T-helper 2 cell treated with Interferon-gamma antibody and Interleukin-4, amounts not matched to agents 5 μg/mL and 100 μg/mL, for 36 hours (primary cell): ENCODE data around the gene TMEM59L.

Source experiments
- DNase-seq: peaks from one replicate; pipeline ENCODE4 v3.0.0; 2021; ENCODE audit warnings: low spot score
- H3K27ac Mint-ChIP-seq: one replicate; pipeline ENCODE4 v1.8.0; 2021; ENCODE audit warnings: mild to moderate bottlenecking, mixed read lengths
- H3K27me3 Mint-ChIP-seq: one replicate; pipeline ENCODE4 v1.8.0; 2021; ENCODE audit warnings: low read depth, mixed read lengths
- H3K36me3 Mint-ChIP-seq: one replicate; pipeline ENCODE4 v1.8.0; 2021; ENCODE audit warnings: low read depth, mixed read lengths
- H3K4me1 Mint-ChIP-seq: one replicate; pipeline ENCODE4 v1.8.0; 2021; ENCODE audit warnings: low read depth, mixed read lengths
- H3K4me3 Mint-ChIP-seq: one replicate; pipeline ENCODE4 v1.8.0; 2022; ENCODE audit warnings: mild to moderate bottlenecking, moderate library complexity, mixed read lengths
- H3K9me3 Mint-ChIP-seq: one replicate; pipeline ENCODE4 v1.8.0; 2021; ENCODE audit warnings: mixed read lengths

Gene TMEM59L

GRCh38 chr19:18660051-18660910 is 47.6 kb downstream of the TMEM59L start:
- Mint-ChIP-seq H3K36me3 (no peaks in the 10 kb centered on the region), H3K27ac (no peak overlapping the region), H3K4me3 (no peak overlapping the region), H3K9me3 (no peaks in the 10 kb centered on the region), H3K4me1 (no peaks in the 10 kb centered on the region), H3K27me3 (no peaks in the 10 kb centered on the region)
- DNase-seq, result no peak

- H3K4me1 Mint-ChIP-seq, result no peaks in the 10 kb centered on the region
- no peaks in the 10 kb centered on the region for H3K27me3 Mint-ChIP-seq
- DNase-seq, result no peak
- no peaks in the 10 kb centered on the region for H3K36me3 Mint-ChIP-seq
- no peaks in the 10 kb centered on the region for H3K9me3 Mint-ChIP-seq
- H3K27ac Mint-ChIP-seq, result no peak overlapping the region
- H3K4me3 Mint-ChIP-seq, result no peak overlapping the region
Observed at GRCh38 chr19:18660939-18661670, 48.4 kb downstream of the TMEM59L start.

DNA sequence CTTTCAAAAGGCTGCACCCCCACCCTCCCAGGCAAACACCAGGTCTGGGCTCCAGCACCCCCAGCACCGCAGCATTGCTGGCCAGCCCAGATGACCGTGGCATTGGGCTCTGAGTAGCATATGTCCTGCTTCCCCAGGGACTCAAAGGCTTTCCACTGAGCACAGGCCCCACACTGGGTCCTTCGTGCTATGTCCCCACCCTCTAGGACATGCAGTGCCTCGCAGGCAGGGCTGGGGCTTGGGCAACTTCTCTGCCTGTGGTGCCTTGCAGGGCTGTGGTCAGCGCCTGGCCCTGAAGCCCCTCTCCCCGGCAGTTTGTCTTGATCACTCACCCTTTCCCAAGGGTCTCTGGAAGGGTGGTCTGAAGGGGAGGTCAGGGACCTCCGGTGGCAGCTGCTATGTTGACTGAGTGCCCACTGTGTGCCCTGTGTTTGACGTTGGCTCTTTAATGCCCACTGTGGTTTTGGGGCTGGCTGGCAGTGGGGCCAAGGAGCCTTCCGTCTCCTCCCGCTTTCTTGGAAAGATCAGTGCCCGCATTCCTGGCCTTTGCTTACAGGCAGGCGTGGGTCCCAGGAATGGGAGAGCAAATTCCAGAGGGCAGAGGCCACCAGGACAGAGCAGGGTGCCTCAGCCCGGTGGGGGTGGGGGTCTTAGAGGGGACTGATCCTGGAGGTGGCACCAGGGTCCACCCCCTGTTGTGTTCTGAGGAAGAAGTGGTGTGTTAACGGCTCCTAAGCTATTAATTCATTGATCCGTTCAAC is 50.5 kb downstream of the TMEM59L start:
- Mint-ChIP-seq H3K36me3 (no peaks in the 10 kb centered on the region), H3K4me3 (no peak overlapping the region), H3K27ac (no peak overlapping the region), H3K27me3 (no peaks in the 10 kb centered on the region), H3K9me3 (no peaks in the 10 kb centered on the region), H3K4me1 (no peaks in the 10 kb centered on the region)
- no peak for DNase-seq

GRCh38 chr19:18663940-18664530 is 51.4 kb downstream of the TMEM59L start:
- Mint-ChIP-seq H3K4me1 (no peaks in the 10 kb centered on the region), H3K27me3 (no peaks in the 10 kb centered on the region), H3K9me3 (no peaks in the 10 kb centered on the region), H3K4me3 (no peak overlapping the region), H3K27ac (no peak overlapping the region), H3K36me3 (no peaks in the 10 kb centered on the region)
- no peak for DNase-seq

DNA sequence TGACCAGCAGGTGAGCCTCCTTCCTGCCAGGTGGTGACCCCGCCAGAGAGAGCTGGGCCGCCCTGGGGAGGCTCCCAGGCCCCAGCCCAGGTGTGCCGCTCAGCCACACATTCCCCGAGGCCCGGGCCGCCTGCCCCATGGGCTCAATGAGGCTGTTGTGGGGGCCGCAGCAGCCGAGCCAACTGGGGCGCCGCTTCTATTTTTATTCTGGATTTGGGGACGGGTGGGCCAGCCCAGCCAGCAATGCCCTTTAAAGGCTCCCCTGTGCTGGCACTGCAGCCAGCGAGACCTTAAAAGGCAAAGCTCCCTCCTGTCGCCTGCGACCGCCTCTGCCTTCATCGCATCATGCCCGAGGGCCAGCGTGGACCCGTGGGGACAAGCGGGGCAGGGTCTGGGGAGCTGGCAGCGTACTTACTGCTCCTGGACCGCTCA is 53.1 kb downstream of the TMEM59L start:
- Mint-ChIP-seq H3K36me3 (peaks cover 6% of the 10 kb centered on the region), H3K4me1 (no peaks in the 10 kb centered on the region), H3K9me3 (no peaks in the 10 kb centered on the region), H3K4me3 (no peak overlapping the region), H3K27me3 (no peaks in the 10 kb centered on the region), H3K27ac (no peak overlapping the region)
- no peak for DNase-seq

GRCh38 chr19:18666317-18666716 is 53.6 kb downstream of the TMEM59L start:
- DNase-seq, result no peak
- Mint-ChIP-seq H3K27ac (no peak overlapping the region), H3K4me3 (no peak overlapping the region), H3K27me3 (no peaks in the 10 kb centered on the region), H3K36me3 (peaks cover 6% of the 10 kb centered on the region), H3K4me1 (no peaks in the 10 kb centered on the region), H3K9me3 (no peaks in the 10 kb centered on the region)

DNA sequence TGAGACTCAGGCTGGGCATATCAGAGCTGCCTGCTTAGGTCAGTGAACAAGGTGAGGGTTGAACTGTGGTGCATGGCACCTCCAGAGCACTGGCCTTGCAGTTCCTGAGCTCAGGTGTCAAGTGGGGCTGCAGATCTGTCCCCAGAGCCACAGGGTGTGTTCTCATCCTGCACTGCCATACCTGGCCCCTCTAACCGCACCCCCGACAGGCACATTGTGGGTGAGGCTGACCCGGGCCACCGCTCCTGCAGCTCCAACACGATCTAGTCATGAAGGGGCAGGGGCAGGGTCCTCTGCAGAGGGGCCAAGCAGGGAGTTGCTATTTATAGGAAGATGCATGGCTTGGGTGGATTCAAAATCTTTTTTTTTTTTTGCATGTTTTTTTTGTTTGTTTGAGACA is 54.1 kb downstream of the TMEM59L start:
- no peak for DNase-seq
- H3K36me3 Mint-ChIP-seq, result peaks cover 6% of the 10 kb centered on the region
- H3K4me3 Mint-ChIP-seq, result no peak overlapping the region
- no peaks in the 10 kb centered on the region for H3K27me3 Mint-ChIP-seq
- H3K9me3 Mint-ChIP-seq, result no peaks in the 10 kb centered on the region
- H3K27ac Mint-ChIP-seq, result no peak overlapping the region
- H3K4me1 Mint-ChIP-seq, result no peaks in the 10 kb centered on the region

- Mint-ChIP-seq H3K27me3 (no peaks in the 10 kb centered on the region), H3K36me3 (peaks cover 6% of the 10 kb centered on the region), H3K4me1 (no peaks in the 10 kb centered on the region), H3K9me3 (no peaks in the 10 kb centered on the region), H3K27ac (no peak overlapping the region), H3K4me3 (no peak overlapping the region)
- no peak for DNase-seq
Observed at GRCh38 chr19:18667531-18668251, 55.0 kb downstream of the TMEM59L start.

DNA sequence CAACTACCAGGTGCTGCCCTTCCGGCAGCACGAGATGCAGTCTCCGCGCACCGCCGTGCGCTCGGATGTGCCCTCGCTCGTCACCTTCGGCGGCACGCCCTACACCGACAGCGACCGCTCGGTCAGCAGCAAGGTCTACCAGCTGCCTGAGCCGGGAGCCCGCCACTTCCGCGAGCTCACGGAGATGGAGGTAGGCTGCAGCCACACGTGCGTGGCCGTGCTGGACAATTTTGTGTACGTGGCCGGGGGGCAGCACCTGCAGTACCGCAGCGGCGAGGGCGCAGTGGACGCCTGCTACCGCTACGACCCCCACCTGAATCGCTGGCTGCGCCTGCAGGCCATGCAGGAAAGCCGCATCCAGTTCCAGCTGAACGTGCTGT is 55.6 kb downstream of the TMEM59L start:
- Mint-ChIP-seq H3K27ac (no peak overlapping the region), H3K4me3 (no peak overlapping the region), H3K9me3 (no peaks in the 10 kb centered on the region), H3K4me1 (no peaks in the 10 kb centered on the region), H3K27me3 (no peaks in the 10 kb centered on the region), H3K36me3 (peaks cover 6% of the 10 kb centered on the region)
- no peak for DNase-seq

DNA sequence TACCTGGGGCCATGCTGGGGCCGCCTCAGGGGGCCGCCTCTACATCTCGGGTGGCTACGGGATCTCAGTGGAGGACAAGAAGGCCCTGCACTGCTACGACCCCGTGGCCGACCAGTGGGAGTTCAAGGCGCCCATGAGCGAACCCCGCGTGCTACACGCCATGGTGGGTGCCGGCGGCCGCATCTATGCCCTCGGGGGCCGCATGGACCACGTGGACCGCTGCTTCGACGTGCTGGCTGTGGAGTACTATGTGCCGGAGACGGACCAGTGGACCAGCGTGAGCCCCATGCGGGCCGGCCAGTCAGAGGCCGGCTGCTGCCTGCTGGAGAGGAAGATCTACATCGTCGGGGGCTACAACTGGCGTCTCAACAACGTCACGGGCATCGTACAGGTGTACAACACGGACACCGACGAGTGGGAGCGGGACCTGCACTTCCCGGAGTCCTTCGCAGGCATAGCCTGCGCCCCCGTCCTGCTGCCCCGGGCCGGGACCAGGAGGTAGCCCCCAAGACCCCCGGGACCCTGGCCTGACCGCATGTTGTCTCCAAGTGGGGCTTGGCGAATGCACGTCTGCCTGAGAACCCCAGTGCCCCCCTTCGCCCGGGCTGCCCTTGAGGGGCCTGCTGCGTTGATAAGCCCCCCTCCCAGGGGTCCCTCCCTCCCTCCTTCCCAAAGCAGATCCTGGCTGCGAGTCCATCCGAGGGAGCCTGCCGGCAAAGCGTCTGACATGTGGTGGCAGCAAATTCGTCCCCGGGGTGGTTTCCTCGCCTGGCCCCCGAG is 56.3 kb downstream of the TMEM59L start:
- H3K4me1 Mint-ChIP-seq, result no peaks in the 10 kb centered on the region
- DNase-seq, result no peak
- H3K27ac Mint-ChIP-seq, result no peak overlapping the region
- H3K9me3 Mint-ChIP-seq, result no peaks in the 10 kb centered on the region
- peaks cover 6% of the 10 kb centered on the region for H3K36me3 Mint-ChIP-seq
- H3K27me3 Mint-ChIP-seq, result no peaks in the 10 kb centered on the region
- no peak overlapping the region for H3K4me3 Mint-ChIP-seq

DNA sequence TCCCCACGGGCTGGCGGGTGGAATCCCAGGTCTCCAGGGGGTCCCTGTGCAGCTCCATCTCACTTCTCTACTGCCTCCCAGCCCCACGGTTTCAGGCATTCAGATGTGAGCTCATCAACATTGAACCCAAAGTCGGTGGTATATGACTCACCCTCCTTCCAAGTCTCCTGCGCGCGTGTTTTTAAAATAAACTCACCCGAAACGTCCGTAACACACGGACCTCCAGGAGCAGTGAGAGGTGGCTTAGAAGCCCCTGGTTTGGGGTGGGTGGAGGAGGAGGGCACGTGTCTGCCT is 56.8 kb downstream of the TMEM59L start:
- H3K4me3 Mint-ChIP-seq, result no peak overlapping the region
- no peak for DNase-seq

GRCh38 chr19:18669883-18670282 is 57.2 kb downstream of the TMEM59L start:
- no peaks in the 10 kb centered on the region for H3K4me1 Mint-ChIP-seq
- no peak overlapping the region for H3K27ac Mint-ChIP-seq
- no peak for DNase-seq
- H3K9me3 Mint-ChIP-seq, result no peaks in the 10 kb centered on the region
- no peaks in the 10 kb centered on the region for H3K27me3 Mint-ChIP-seq
- H3K36me3 Mint-ChIP-seq, result peaks cover 8% of the 10 kb centered on the region
- H3K4me3 Mint-ChIP-seq, result no peak overlapping the region

More for the DNA sequence above, 56.8 kb downstream of the TMEM59L start:
- no peaks in the 10 kb centered on the region for H3K9me3 Mint-ChIP-seq
- no peaks in the 10 kb centered on the region for H3K4me1 Mint-ChIP-seq
- no peaks in the 10 kb centered on the region for H3K27me3 Mint-ChIP-seq
- no peak overlapping the region for H3K27ac Mint-ChIP-seq
- peaks cover 8% of the 10 kb centered on the region for H3K36me3 Mint-ChIP-seq

DNA sequence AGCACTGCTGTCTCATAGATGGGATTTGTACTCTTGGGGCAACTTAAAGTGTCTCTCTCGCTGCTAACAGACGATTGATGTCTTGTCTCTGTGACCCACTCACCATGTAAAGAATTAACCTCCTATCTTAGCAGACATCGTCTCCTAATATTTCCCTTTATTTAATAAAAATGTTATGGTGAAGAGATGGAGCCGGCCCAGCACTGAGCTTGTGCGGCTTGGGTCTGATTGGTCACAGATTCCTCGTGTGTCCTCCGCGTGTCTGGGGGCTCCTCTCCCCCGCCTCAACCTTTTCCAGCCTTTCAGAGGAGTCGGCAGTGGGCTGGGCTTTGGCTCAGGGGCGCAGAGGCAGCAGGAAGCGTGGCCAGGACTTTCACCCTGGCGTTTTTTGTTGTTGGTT is 57.6 kb downstream of the TMEM59L start:
- no peaks in the 10 kb centered on the region for H3K27me3 Mint-ChIP-seq
- no peak overlapping the region for H3K4me3 Mint-ChIP-seq
- no peaks in the 10 kb centered on the region for H3K4me1 Mint-ChIP-seq
- no peak for DNase-seq
- peaks cover 8% of the 10 kb centered on the region for H3K36me3 Mint-ChIP-seq
- H3K9me3 Mint-ChIP-seq, result no peaks in the 10 kb centered on the region
- H3K27ac Mint-ChIP-seq, result no peak overlapping the region
